Stimulated activated naive B cell treated with anti-CD40 and anti-IgM and Interleukin-4, amounts not matched to agents 10 μg/mL and 1 μg/mL and 100 μg/mL, for 72 hours (primary cell): Measurements from ENCODE around the gene SCFD2.
A peak's percentile ranks its signal among the peaks of the same experiment; 100 is the strongest.
"Not testable (repeated sequence)": the region's sequence is repeated elsewhere in the genome, so short reads cannot be mapped to it uniquely, and the experiment has no call there.

Source experiments
- ATAC-seq, 2 donors: fragments of 150-1000 bp; cut with Tn5 transposase; replicated peaks; 2 replicates each; pipeline ENCODE4 v1.10.0; 2021; ENCODE audit warnings: moderate library complexity in 1 of 2
- DNase-seq: peaks from one replicate; pipeline ENCODE4 v3.0.0; 2021
- H3K27ac Mint-ChIP-seq: one replicate; pipeline ENCODE4 v1.8.0; 2022; ENCODE audit warnings: mild to moderate bottlenecking, mixed read lengths
- H3K27me3 Mint-ChIP-seq, 2 donors: one replicate each; pipeline ENCODE4 v1.8.0; 2022; ENCODE audit warnings: mixed read lengths in 2 of 2
- H3K36me3 Mint-ChIP-seq, 2 donors: one replicate each; pipeline ENCODE4 v1.8.0; 2022; ENCODE audit warnings: mixed read lengths in 2 of 2, mild to moderate bottlenecking in 1 of 2
- H3K4me1 Mint-ChIP-seq, 2 donors: one replicate each; pipeline ENCODE4 v1.8.0; 2022; ENCODE audit warnings: mixed read lengths in 2 of 2, mild to moderate bottlenecking in 1 of 2
- H3K4me3 Mint-ChIP-seq, 2 donors: one replicate each; pipeline ENCODE4 v1.8.0; 2022; ENCODE audit warnings: mild to moderate bottlenecking in 2 of 2, mixed read lengths in 2 of 2, moderate library complexity in 1 of 2
- H3K9me3 Mint-ChIP-seq, 2 donors: one replicate each; pipeline ENCODE4 v1.8.0; 2022; ENCODE audit warnings: mixed read lengths in 2 of 2, mild to moderate bottlenecking in 1 of 2

SCFD2 gene

DNA sequence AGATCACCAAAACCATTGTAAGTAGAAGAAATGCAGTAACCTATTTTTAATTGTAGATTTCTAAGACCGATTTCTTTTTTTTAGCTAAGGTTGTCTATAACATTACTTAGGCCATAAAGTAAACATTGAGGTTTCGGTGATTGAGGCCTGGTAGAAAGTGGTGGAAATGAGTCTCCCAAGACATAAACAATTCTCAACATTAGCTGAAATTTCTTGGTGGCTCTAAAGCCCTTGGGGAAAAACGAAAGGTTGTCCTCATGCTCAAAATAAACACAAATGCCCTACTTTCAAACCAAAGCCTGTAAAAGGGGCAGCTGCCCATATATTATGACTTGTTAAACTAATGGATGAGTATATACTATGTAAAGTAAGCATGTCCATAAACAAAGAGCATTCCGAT is 98.8 kb downstream of the SCFD2 start:
- H3K27ac Mint-ChIP-seq = no peak overlapping the region
- peaks cover 35 to 50% of the 10 kb centered on the region in 2 donors for H3K36me3 Mint-ChIP-seq
- DNase-seq (no peak), ATAC-seq (no peak)
- H3K9me3 Mint-ChIP-seq = peaks cover 3 to 9% of the 10 kb centered on the region in 2 donors
- no peaks in the 10 kb centered on the region for H3K27me3 Mint-ChIP-seq
- H3K4me3 Mint-ChIP-seq = no peak overlapping the region
- peaks cover 0 to 9% of the 10 kb centered on the region in 2 donors for H3K4me1 Mint-ChIP-seq

DNA sequence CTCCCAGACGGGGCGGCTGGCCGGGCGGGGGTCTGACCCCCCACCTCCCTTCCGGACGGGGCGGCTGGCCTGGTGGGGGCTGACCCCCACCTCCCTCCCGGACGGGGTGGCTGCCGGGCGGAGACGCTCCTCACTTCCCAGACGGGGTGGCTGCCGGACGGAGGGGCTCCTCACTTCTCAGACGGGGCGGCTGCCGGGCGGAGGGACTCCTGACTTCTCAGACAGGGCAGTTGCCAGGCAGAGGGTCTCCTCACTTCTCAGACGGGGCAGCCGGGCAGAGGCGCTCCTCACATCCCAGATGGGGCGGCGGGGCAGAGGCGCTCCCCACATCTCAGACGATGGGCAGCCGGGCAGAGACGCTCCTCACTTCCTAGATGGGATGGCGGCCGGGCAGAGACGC is 109.9 kb downstream of the SCFD2 start:
- H3K27me3 Mint-ChIP-seq, DNase-seq, ATAC-seq, H3K4me3 Mint-ChIP-seq, H3K27ac Mint-ChIP-seq: not testable (repeated sequence)
- Mint-ChIP-seq H3K36me3 (peaks cover 19 to 31% of the 10 kb centered on the region in 2 donors), H3K4me1 (peaks cover 0 to 11% of the 10 kb centered on the region in 2 donors), H3K9me3 (peaks cover 9 to 13% of the 10 kb centered on the region in 2 donors)

DNA sequence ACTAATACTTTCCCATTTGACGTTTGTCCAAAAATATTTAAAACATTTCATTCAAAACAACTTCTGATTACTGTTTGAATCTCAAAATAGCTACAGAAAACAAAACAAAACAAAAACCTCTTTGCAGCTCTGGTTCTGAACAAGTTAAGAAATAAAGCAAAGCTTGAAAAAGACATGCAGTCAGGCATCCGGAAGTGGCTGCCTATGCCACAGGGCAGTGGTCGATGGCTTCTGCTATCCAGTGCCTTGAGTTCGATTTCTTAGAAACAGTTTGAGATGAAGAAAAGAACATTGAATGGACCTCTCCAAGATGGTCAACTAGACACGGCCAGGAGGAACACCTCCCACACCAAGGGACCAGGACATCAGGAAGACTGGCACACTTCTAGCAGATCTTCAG is 125.3 kb downstream of the SCFD2 start:
- H3K36me3 Mint-ChIP-seq = peaks cover 33 to 57% of the 10 kb centered on the region in 2 donors
- DNase-seq = no peak
- ATAC-seq = no peak
- H3K4me3 Mint-ChIP-seq = no peak overlapping the region
- H3K4me1 Mint-ChIP-seq = peaks cover 9 to 30% of the 10 kb centered on the region in 2 donors
- peaks cover 9 to 18% of the 10 kb centered on the region in 2 donors for H3K9me3 Mint-ChIP-seq
- H3K27ac Mint-ChIP-seq = no peak overlapping the region
- no peaks in the 10 kb centered on the region for H3K27me3 Mint-ChIP-seq

DNA sequence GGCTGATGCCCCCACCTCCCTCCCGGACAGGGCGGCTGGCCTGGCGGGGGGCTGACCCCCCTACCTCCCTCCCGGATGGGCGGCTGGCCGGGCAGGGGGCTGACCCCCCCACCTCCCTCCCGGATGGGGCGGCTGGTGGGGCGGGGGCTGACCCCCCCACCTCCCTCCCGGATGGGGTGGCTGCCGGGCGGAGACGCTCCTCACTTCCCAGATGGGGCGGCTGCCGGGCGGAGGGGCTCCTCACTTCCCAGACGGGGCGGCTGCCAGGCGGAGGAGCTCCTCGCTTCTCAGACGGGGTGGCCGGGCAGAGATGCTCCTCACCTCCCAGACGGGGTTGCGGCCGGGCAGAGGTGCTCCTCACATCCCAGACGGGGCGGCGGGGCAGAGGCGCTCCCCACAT is 127.5 kb downstream of the SCFD2 start:
- H3K4me1 Mint-ChIP-seq = peaks cover 16 to 33% of the 10 kb centered on the region in 2 donors
- not testable (repeated sequence) for DNase-seq, H3K4me3 Mint-ChIP-seq, H3K9me3 Mint-ChIP-seq, H3K27me3 Mint-ChIP-seq, H3K27ac Mint-ChIP-seq, ATAC-seq
- peaks cover 16 to 44% of the 10 kb centered on the region in 2 donors for H3K36me3 Mint-ChIP-seq

DNA sequence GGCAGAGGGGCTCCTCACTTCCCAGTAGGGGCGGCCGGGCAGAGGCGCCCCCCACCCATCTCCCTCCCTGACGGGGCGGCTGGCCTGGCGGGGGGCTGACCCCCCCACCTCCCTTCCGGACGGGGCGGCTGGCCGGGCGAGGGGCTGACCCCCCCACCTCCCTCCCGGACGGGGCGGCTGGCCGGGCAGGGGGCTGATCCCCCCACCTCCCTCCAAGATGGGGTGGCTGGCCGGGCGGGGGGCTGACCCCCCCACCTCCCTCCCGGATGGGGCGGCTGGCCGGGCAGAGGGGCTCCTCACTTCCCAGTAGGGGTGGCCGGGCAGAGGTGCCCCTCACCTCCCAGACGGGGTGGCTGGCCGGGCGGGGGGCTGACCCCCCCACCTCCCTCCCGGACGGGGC is 128.1 kb downstream of the SCFD2 start:
- not testable (repeated sequence) for H3K4me3 Mint-ChIP-seq, H3K27ac Mint-ChIP-seq, DNase-seq, ATAC-seq, H3K9me3 Mint-ChIP-seq, H3K27me3 Mint-ChIP-seq
- peaks cover 11 to 40% of the 10 kb centered on the region in 2 donors for H3K36me3 Mint-ChIP-seq
- H3K4me1 Mint-ChIP-seq = peaks cover 17 to 33% of the 10 kb centered on the region in 2 donors

DNA sequence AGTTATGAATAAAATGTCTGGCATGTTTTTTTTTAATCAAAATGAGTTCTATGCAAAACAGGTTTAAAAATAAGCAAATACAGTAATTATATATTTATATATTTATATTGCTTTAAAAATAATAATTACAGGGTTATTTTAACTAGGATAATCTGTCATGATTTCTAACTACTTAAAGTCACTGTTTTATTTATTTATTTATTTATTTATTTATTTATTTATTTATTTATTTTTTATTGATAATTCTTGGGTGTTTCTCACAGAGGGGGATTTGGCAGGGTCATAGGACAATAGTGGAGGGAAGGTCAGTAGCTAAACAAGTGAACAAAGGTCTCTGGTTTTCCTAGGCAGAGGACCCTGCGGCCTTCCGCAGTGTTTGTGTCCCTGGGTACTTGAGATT is 129.2 kb downstream of the SCFD2 start:
- H3K36me3 Mint-ChIP-seq = peaks cover 7 to 36% of the 10 kb centered on the region in 2 donors
- not testable (repeated sequence) for DNase-seq, H3K9me3 Mint-ChIP-seq, H3K4me3 Mint-ChIP-seq, H3K27ac Mint-ChIP-seq, H3K27me3 Mint-ChIP-seq, ATAC-seq
- peaks cover 15 to 30% of the 10 kb centered on the region in 2 donors for H3K4me1 Mint-ChIP-seq

DNA sequence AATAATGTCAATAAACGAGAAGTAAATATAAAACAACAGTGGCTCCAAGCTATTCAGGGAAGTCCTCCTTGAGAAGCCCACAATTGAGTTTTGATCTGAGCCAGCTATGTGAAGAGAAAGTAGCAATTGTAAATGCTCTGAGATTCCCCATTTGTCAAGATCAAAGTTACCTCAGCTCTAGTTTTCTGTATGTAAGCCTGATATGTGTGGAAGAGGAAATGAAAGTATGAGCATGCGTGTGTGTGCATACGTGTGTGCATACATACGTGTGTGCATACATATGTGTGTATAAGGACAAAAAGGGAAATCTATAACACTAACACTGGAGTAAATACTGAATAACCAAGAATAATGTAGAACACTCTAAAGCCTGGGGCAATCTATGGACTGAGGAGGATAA is 130.3 kb downstream of the SCFD2 start:
- peaks cover 2 to 32% of the 10 kb centered on the region in 2 donors for H3K36me3 Mint-ChIP-seq
- no peak overlapping the region for H3K4me3 Mint-ChIP-seq
- no peaks in the 10 kb centered on the region for H3K27me3 Mint-ChIP-seq
- ATAC-seq = peak; percentile 16 to 46
- H3K4me1 Mint-ChIP-seq = peaks cover 15 to 30% of the 10 kb centered on the region in 2 donors
- peak overlapping the region; percentile 14 for H3K27ac Mint-ChIP-seq
- H3K9me3 Mint-ChIP-seq = no peaks in the 10 kb centered on the region
- no peak for DNase-seq

DNA sequence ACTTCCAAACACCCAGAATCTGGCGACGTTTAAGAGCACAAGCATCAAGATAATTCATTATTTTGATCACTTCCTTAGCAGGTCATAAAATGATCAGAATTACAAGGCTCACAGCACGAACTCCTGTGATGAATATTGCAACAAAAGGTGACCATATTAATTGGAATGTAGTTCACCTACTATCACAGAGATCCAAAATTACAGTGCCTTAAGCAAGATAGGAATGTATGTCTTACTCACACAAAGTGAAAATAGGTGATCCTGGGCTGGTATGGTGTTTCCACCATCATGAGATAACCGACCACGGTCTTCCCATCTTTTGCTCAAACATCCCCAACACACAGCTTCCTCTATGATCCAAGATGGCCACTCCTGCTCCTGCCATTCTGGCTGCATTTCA is 131.2 kb downstream of the SCFD2 start:
- Mint-ChIP-seq H3K27me3 (no peaks in the 10 kb centered on the region), H3K36me3 (peaks cover 2 to 27% of the 10 kb centered on the region in 2 donors), H3K9me3 (no peaks in the 10 kb centered on the region), H3K27ac (no peak overlapping the region), H3K4me1 (peaks cover 15 to 30% of the 10 kb centered on the region in 2 donors), H3K4me3 (no peak overlapping the region)
- DNase-seq (no peak), ATAC-seq (no peak)

DNA sequence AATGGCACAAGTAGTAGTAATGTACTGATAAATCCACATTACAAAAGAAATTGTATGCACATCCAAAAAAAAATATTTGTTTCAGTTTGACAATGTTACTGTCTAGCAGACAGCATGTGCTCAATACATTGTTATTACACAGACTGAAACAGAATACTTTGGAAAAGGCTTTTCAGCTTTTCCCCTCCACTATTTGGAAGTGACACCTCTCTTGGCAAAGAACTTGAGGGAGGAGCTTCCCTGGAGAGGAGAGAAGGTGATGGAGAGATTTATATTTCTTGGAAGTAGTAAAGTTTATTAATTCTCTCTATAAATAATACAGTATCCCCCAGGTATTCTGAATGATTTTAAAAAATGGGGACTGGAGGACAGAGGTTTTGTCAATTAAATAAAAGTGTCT is 131.8 kb downstream of the SCFD2 start:
- Mint-ChIP-seq H3K4me3 (no peak overlapping the region), H3K36me3 (peaks cover under 1 to 21% of the 10 kb centered on the region in 2 donors), H3K4me1 (peaks cover 15 to 30% of the 10 kb centered on the region in 2 donors), H3K9me3 (no peaks in the 10 kb centered on the region), H3K27ac (no peak overlapping the region), H3K27me3 (no peaks in the 10 kb centered on the region)
- DNase-seq (no peak), ATAC-seq (no peak)

DNA sequence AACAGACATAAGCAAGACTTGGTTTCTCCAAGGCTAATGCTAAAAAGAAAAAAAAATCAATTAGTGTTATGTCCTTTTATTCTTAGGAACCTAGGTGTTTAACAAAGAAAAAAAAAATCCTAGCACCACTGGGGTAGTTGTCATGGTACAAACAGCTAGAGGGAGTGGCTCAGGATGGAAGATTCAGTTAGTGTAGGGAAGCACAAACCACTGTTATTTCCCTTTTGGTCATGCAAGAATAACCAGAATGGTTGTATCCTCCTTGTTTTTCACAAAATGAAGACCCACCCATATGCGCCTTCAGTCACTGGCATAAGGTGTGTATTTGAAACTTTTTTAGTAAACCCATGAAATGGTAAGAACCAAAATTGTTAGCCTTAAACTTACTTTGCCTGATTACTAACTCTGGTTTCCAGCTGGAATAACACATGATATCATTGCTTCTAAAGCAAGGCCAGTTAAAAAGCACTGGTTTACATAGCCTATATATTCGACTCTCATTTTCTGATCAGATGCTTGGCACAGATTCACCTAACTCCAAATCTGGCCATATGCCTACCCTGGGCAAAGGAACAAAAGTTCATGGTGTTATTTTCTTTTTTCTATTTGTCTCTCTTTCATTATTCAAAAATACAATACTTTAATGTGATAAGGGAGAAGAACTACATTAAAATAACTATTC is 132.6 kb downstream of the SCFD2 start:
- Mint-ChIP-seq H3K9me3 (no peaks in the 10 kb centered on the region), H3K27ac (no peak overlapping the region), H3K4me3 (no peak overlapping the region), H3K4me1 (peaks cover 15 to 30% of the 10 kb centered on the region in 2 donors), H3K27me3 (no peaks in the 10 kb centered on the region), H3K36me3 (peaks cover 0 to 20% of the 10 kb centered on the region in 2 donors)
- DNase-seq (no peak), ATAC-seq (no peak)

DNA sequence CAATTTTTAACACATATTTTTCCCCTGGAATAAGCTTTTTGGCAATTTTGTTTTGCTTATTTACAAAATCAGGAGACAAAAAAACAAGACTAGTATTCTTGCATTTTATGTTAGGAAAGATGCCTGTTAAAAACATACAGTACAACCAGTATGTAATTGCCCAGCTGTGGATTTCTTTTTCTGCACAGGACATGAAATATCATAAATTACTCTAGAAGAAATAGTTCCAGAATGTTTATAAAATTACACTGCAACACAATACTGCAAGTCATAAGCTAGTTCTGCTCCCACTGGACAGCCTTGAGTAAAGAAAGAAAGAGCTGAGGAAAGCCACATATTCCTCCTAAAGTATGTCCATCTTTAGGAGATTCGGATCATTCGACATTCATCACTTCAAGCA is 133.5 kb downstream of the SCFD2 start:
- Mint-ChIP-seq H3K9me3 (no peaks in the 10 kb centered on the region), H3K27me3 (no peaks in the 10 kb centered on the region), H3K36me3 (peaks cover 2 to 24% of the 10 kb centered on the region in 2 donors), H3K27ac (no peak overlapping the region), H3K4me3 (no peak overlapping the region), H3K4me1 (peaks cover 17 to 30% of the 10 kb centered on the region in 2 donors)
- DNase-seq (no peak), ATAC-seq (no peak)

DNA sequence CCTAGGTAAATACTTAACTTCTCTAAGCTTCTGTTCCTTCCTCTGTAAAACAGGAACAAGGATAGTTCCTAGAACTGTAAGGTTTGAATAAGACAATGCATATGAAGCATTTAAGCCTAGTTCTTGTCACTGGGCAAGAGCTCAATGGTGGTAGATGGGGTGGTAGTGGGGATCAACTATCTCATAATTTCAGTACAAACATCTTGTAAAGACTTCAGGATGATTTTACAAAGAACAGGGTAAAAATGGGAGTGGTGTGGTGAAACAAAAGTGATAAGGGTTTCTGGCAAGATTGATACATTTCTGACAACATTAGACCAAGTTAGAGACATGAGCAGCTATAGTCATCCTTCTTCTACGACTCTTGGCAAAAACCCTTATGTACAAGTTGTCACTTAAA is 137.8 kb downstream of the SCFD2 start:
- Mint-ChIP-seq H3K4me3 (no peak overlapping the region), H3K4me1 (peaks cover 6 to 8% of the 10 kb centered on the region in 2 donors), H3K27me3 (no peaks in the 10 kb centered on the region), H3K27ac (no peak overlapping the region), H3K36me3 (peaks cover 6 to 11% of the 10 kb centered on the region in 2 donors), H3K9me3 (no peaks in the 10 kb centered on the region)
- DNase-seq = no peak
- ATAC-seq = no peak

DNA sequence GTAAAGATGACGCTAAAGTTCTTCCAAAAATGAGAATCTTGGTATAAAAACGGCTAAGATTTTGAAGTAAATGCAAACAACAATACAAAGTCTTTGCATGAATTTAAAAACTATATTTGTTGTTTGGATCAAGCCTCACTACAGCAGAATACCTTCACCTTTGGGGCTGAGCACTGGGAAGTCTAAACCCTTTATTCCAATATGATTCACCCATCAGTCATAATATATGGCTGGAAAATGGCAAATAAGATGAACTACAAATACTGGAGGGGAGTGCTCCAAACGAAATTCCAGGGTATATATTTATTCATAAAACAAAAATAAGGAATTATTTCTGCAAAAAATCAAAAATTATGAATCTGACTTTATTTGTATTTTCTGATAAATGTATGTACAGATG is 138.4 kb downstream of the SCFD2 start:
- no peak overlapping the region for H3K27ac Mint-ChIP-seq
- H3K9me3 Mint-ChIP-seq = no peaks in the 10 kb centered on the region
- no peaks in the 10 kb centered on the region for H3K27me3 Mint-ChIP-seq
- DNase-seq (no peak), ATAC-seq (no peak)
- H3K4me1 Mint-ChIP-seq = peaks cover 2% of the 10 kb centered on the region in 2 donors
- H3K4me3 Mint-ChIP-seq = no peak overlapping the region
- peaks cover 6 to 7% of the 10 kb centered on the region in 2 donors for H3K36me3 Mint-ChIP-seq

DNA sequence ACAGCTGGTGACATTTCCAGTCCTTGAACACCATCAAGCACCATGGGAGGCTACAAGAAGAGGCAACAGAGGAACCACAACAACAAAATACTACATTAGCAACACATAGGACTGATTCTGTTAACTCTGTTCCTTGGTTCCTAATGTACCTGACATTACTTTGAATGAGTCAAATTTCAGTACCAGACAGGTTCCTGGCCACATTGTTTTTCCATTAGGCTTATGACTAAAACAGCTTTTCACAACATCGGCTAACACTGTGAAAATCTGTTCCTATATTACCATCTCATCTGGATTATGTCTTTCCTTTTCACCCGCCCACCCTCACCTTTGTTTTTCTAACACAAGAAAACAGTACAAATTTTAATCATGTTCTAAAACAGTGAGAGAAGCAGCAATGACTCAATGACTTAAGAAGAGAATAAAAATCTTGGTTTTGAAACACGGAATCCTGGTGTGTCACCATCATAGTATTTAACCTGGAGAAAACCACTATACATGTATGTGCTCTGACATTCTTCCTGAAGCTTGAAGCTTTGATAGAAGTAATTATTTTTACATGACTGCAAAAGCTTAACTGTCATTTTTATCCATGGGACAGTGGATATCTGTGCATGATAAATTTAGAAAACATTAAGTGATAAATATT is 143.9 kb downstream of the SCFD2 start:
- Mint-ChIP-seq H3K4me3 (no peak overlapping the region), H3K27me3 (no peaks in the 10 kb centered on the region), H3K9me3 (peaks cover 8 to 9% of the 10 kb centered on the region in 2 donors), H3K27ac (no peak overlapping the region), H3K4me1 (no peaks in the 10 kb centered on the region), H3K36me3 (peaks cover 25 to 26% of the 10 kb centered on the region in 2 donors)
- no peak for DNase-seq
- ATAC-seq = no peak

DNA sequence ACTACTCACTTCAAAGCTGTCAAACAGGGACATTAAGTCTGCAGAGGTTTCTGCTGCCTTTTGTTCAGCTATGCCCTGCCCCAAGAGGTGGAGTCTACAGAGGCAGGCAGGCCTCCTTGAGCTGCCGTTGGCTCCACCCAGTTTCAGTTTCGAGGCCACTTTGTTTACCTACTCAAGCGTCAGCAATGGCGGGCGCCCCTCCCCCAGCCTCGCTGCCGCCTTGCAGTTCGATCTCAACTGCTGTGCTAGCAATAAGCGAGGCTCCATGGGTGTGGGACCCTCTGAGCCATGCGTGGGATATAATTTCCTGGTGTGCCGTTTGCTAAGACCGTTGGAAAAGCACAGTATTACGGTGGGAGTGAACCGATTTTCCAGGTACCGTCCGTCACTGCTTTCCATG is 146.7 kb downstream of the SCFD2 start:
- not testable (repeated sequence) for DNase-seq, H3K9me3 Mint-ChIP-seq, H3K27ac Mint-ChIP-seq, H3K4me3 Mint-ChIP-seq, H3K4me1 Mint-ChIP-seq, H3K27me3 Mint-ChIP-seq, ATAC-seq
- peaks cover 28 to 29% of the 10 kb centered on the region in 2 donors for H3K36me3 Mint-ChIP-seq
